ENCODE results near the gene CEP192. TPM values are rescaled to one million over a fixed set of nuclear protein-coding genes. Genes with fewer than 3 reads are reported as not detected.

CEP192 gene
- total RNA-seq, 4 donors from 2014 or later: 21.9 to 44.6 (median 36.9) TPM

DNA sequence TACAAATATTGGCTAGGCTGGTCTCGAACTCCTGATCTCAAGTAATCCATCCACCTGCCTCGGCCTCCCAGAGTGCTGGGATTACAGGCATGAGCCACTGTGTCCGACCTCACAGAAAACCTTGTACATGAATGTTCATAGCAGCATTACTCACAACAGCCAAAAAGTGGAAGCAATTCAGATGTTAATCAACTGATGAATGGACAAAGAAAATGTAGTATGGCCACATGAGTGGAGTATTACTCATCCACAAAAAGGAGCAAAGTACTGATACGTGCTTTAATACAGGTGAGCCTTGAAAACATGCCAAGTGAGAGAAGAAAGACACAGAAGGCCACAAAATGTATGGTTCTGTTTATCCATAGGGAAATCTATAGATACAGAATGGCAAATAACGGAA lies 20.6 kb downstream of the CEP192 start:
- no peak overlapping the region for H3K4me3 ChIP-seq
- H3K9me3 ChIP-seq: no peaks in the 10 kb centered on the region
- TF ChIP-seq CTCF (IDR thresholded peaks at IDR 0.05) (no peak), POLR2A (IDR thresholded peaks at IDR 0.05) (no peak)
- H3K4me1 ChIP-seq: no peaks in the 10 kb centered on the region
- DNase-seq: no peak
- H3K27me3 ChIP-seq: no peaks in the 10 kb centered on the region
- H3K27ac ChIP-seq: no peak overlapping the region
- peaks cover 0 to 78% (median 0%) of the 10 kb centered on the region in 3 donors for H3K36me3 ChIP-seq

- no peak for DNase-seq
- H3K4me1 ChIP-seq: no peaks in the 10 kb centered on the region
- H3K36me3 ChIP-seq: peaks cover 0 to 90% (median 0%) of the 10 kb centered on the region in 3 donors
- no peak overlapping the region for H3K27ac ChIP-seq
- H3K9me3 ChIP-seq: no peaks in the 10 kb centered on the region
- no peaks in the 10 kb centered on the region for H3K27me3 ChIP-seq
- H3K4me3 ChIP-seq: no peak overlapping the region
- TF ChIP-seq POLR2A (IDR thresholded peaks at IDR 0.05) (no peak), CTCF (IDR thresholded peaks at IDR 0.05) (no peak)
Measured at GRCh38 chr18:13014232-13014631, 23.1 kb downstream of the CEP192 start.

DNA sequence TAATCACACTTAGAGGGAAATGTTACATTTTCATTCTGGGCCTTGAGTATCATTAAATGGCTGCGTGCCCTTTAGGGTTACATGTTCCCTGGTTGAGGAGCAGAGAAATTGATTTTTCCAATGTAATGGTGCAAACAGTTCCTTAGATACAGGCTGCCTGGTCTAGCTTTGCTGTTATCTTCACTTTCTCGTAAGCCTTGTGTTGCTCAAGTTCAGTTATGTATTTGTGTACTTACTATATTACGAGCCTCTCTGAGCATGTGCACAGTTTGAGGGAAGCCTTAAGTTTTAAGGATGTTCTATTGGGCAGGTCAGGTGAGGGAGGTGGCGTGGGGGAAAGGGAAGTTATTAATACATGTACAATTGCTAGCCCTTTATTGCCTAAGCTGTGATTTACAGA lies 23.7 kb downstream of the CEP192 start:
- no peak for DNase-seq
- H3K4me1 ChIP-seq: no peaks in the 10 kb centered on the region

GRCh38 chr18:13017247-13017875 lies 26.2 kb downstream of the CEP192 start:
- Histone ChIP-seq H3K9me3 (no peaks in the 10 kb centered on the region), H3K4me1 (no peaks in the 10 kb centered on the region), H3K4me3 (no peak overlapping the region), H3K27ac (no peak overlapping the region), H3K36me3 (peaks cover 0 to 79% (median 0%) of the 10 kb centered on the region in 3 donors), H3K27me3 (no peaks in the 10 kb centered on the region)
- no peak for DNase-seq
- no peak for TF ChIP-seq CTCF (IDR thresholded peaks at IDR 0.05)
- TF ChIP-seq POLR2A (IDR thresholded peaks at IDR 0.05): no peak

More for the DNA sequence above, 23.7 kb downstream of the CEP192 start:
- Histone ChIP-seq H3K4me3 (no peak overlapping the region), H3K36me3 (peaks cover 0 to 89% (median 0%) of the 10 kb centered on the region in 3 donors), H3K27ac (no peak overlapping the region), H3K27me3 (no peaks in the 10 kb centered on the region), H3K9me3 (no peaks in the 10 kb centered on the region)
- TF ChIP-seq CTCF (IDR thresholded peaks at IDR 0.05) (no peak), POLR2A (IDR thresholded peaks at IDR 0.05) (no peak)

DNA sequence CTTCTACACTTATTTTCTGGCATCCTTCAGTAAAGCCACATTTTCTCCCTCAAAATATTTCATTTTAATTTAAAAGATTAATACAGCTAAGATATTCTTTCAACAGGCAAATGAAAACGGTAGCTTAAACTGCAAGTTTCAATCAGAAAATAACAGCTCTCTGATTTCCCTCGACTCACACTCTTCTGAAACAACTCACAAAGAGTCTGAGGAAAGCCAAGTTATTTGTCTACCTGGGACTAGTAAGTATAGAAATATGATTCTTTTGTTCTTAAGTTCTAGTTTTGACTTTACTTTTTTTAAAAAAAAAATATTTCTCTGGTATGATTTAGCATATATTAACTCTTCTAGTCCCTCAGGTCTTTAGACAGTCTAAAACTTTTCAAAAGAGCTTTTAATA lies 27.2 kb downstream of the CEP192 start:
- no peaks in the 10 kb centered on the region for H3K4me1 ChIP-seq
- H3K9me3 ChIP-seq: no peaks in the 10 kb centered on the region
- H3K36me3 ChIP-seq: peaks cover 0 to 73% (median 0%) of the 10 kb centered on the region in 3 donors
- H3K27ac ChIP-seq: no peak overlapping the region
- no peak for TF ChIP-seq POLR2A (IDR thresholded peaks at IDR 0.05)
- no peak for TF ChIP-seq CTCF (IDR thresholded peaks at IDR 0.05)
- no peaks in the 10 kb centered on the region for H3K27me3 ChIP-seq
- no peak for DNase-seq
- no peak overlapping the region for H3K4me3 ChIP-seq
